ENCODE measurements around the gene VTCN1. TPM values are rescaled to one million over a fixed set of nuclear protein-coding genes. Genes with fewer than 3 reads are reported as not detected.
"Not testable (repeated sequence)": the region's sequence is repeated elsewhere in the genome, so short reads cannot be mapped to it uniquely, and the experiment has no call there.

Gene VTCN1
- total and polyA plus RNA-seq, 2 donors (not counting 3 experiments of a cell fraction or from before 2014, with no cell fraction given), result not detected

- H3K9me3 ChIP-seq (replicated peaks; ENCODE audit: control insufficient read depth, insufficient read depth, low read length), result no peaks in the 10 kb centered on the region
- no peaks in the 10 kb centered on the region for H3K9me1 ChIP-seq (replicated peaks; ENCODE audit: control insufficient read depth, extremely low read depth, insufficient read depth, low read length)
- H3K4me1 ChIP-seq (ENCODE audit: control insufficient read depth, extremely low read depth, insufficient read depth, low read length), result no peaks in the 10 kb centered on the region
- TF ChIP-seq MYC (IDR thresholded peaks at IDR 0.05; ENCODE audit: low read depth, low read length), result no peak
- TF ChIP-seq, protein P1, sequence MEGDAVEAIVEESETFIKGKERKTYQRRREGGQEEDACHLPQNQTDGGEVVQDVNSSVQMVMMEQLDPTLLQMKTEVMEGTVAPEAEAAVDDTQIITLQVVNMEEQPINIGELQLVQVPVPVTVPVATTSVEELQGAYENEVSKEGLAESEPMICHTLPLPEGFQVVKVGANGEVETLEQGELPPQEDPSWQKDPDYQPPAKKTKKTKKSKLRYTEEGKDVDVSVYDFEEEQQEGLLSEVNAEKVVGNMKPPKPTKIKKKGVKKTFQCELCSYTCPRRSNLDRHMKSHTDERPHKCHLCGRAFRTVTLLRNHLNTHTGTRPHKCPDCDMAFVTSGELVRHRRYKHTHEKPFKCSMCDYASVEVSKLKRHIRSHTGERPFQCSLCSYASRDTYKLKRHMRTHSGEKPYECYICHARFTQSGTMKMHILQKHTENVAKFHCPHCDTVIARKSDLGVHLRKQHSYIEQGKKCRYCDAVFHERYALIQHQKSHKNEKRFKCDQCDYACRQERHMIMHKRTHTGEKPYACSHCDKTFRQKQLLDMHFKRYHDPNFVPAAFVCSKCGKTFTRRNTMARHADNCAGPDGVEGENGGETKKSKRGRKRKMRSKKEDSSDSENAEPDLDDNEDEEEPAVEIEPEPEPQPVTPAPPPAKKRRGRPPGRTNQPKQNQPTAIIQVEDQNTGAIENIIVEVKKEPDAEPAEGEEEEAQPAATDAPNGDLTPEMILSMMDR (IDR thresholded peaks at IDR 0.05; ENCODE audit: extremely low read depth in 1 of 2, insufficient read depth in 1 of 2, low read depth in 1 of 2, low read length in 2 of 2), result no peak
- no peak for TF ChIP-seq GATA2 (IDR thresholded peaks at IDR 0.05; ENCODE audit: insufficient read depth, insufficient read length, low read depth, low read length)
- TF ChIP-seq, protein P2, sequence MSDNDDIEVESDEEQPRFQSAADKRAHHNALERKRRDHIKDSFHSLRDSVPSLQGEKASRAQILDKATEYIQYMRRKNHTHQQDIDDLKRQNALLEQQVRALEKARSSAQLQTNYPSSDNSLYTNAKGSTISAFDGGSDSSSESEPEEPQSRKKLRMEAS (IDR thresholded peaks at IDR 0.05; ENCODE audit: insufficient read depth, insufficient read length), result no peak
- H3K9ac ChIP-seq (replicated peaks; ENCODE audit: extremely low read depth, insufficient read depth, low read length), result no peak overlapping the region
- no peaks in the 10 kb centered on the region for H4K20me1 ChIP-seq (replicated peaks; ENCODE audit: control insufficient read depth, extremely low read depth, insufficient read depth, low read length)
- ChIA-PET CTCF (interaction anchor here (1.2 kb wide), 1 partner anchor 24 kb away, joined by 3 read pairs; no protein-coding TSS in a partner anchor), POLR2A (no interaction called here)
- no peak overlapping the region for H3K27ac ChIP-seq (ENCODE audit: insufficient read depth, low read depth, low read length)
- intact Hi-C loops (cut with micrococcal nuclease) (no loop called here), dilution Hi-C loops (cut with MboI; ENCODE audit: extremely low pct_ligation_motif_present, low sequenced_read_pairs) (no loop called here)
- FAIRE-seq (no peak), DNase-seq (ENCODE audit: low read depth, low spot score) (no peak)
- H3K27me3 ChIP-seq (ENCODE audit: control insufficient read depth in 2 of 2, insufficient read depth in 2 of 2, low read length in 2 of 2), result no peaks in the 10 kb centered on the region
- H3K79me2 ChIP-seq (ENCODE audit: control insufficient read depth, insufficient read depth, low read length), result no peaks in the 10 kb centered on the region
- H3K4me2 ChIP-seq (ENCODE audit: insufficient read depth, low read length), result no peak overlapping the region
- peaks cover 0 to 3% of the 10 kb centered on the region in 2 experiments for H3K36me3 ChIP-seq (ENCODE audit: control insufficient read depth in 2 of 2, extremely low read depth in 1 of 2, insufficient read depth in 2 of 2, low read length in 2 of 2)
- no peak overlapping the region for H3K4me3 ChIP-seq (replicated peaks in 1 of 3; ENCODE audit: insufficient read depth in 1 of 3, low read depth in 1 of 3, low read length in 3 of 3)
- no TSS peak for BruUV-seq (replicated peaks)
- no peak overlapping the region for H2AFZ ChIP-seq (ENCODE audit: low read depth, low read length)
Measured at GRCh38 chr1:117104986-117105385, 105.7 kb downstream of the VTCN1 start.

- TSS peak; percentile 28 for BruUV-seq (replicated peaks)
- POLR2A ChIA-PET, result not testable (repeated sequence)
- CTCF ChIA-PET, result interaction anchor here (0.8 to 1.9 kb wide), 3 partner anchors 10 to 429 kb away, joined by 3 to 7 read pairs (median 4); no protein-coding TSS in a partner anchor
Measured at GRCh38 chr1:117101858-117102257, 108.9 kb downstream of the VTCN1 start.

More at GRCh38 chr1:117101858-117102257, 108.9 kb downstream of the VTCN1 start:
- dilution Hi-C loops (cut with MboI; ENCODE audit: extremely low pct_ligation_motif_present, low sequenced_read_pairs); H3K4me3 ChIP-seq (replicated peaks in 1 of 3; ENCODE audit: insufficient read depth in 1 of 3, low read depth in 1 of 3, low read length in 3 of 3); H3K4me1 ChIP-seq (ENCODE audit: control insufficient read depth, extremely low read depth, insufficient read depth, low read length); H3K27me3 ChIP-seq (ENCODE audit: control insufficient read depth in 2 of 2, insufficient read depth in 2 of 2, low read length in 2 of 2); H3K9ac ChIP-seq (replicated peaks; ENCODE audit: extremely low read depth, insufficient read depth, low read length); H2AFZ ChIP-seq (ENCODE audit: low read depth, low read length); H3K9me1 ChIP-seq (replicated peaks; ENCODE audit: control insufficient read depth, extremely low read depth, insufficient read depth, low read length); H3K79me2 ChIP-seq (ENCODE audit: control insufficient read depth, insufficient read depth, low read length); intact Hi-C loops (cut with micrococcal nuclease); FAIRE-seq; DNase-seq (ENCODE audit: low read depth, low spot score); H4K20me1 ChIP-seq (replicated peaks; ENCODE audit: control insufficient read depth, extremely low read depth, insufficient read depth, low read length); H3K9me3 ChIP-seq (replicated peaks; ENCODE audit: control insufficient read depth, insufficient read depth, low read length); H3K27ac ChIP-seq (ENCODE audit: insufficient read depth, low read depth, low read length); H3K4me2 ChIP-seq (ENCODE audit: insufficient read depth, low read length): not testable (repeated sequence)
- peaks cover 0 to 10% of the 10 kb centered on the region in 2 experiments for H3K36me3 ChIP-seq (ENCODE audit: control insufficient read depth in 2 of 2, extremely low read depth in 1 of 2, insufficient read depth in 2 of 2, low read length in 2 of 2)
